K562 (cell line): ENCODE measurements around the gene PNKD. TPM values are rescaled to one million over a fixed set of nuclear protein-coding genes. Genes with fewer than 3 reads are reported as not detected.

Experiments used
- CBFA2T3 ChIP-seq: fragments of 450-650 bp; IDR thresholded peaks from 2 replicates; pipeline ENCODE4 v1.6.1; 2017
- CEBPG ChIP-seq, 3 experiments: fragments of 200-800 bp in 1 of 3; sonication (Bioruptor generic) in 1 of 3; sonication (generic) in 1 of 3; formaldehyde crosslinking in 1 of 3; IDR thresholded peaks in 2 of 3; conservative IDR thresholded peaks in 1 of 3; 2 replicates each; pipeline versions ENCODE4 v1.6.1 to v1.8.0; 2016 to 2022; ENCODE audit warnings: missing compliant biosample characterization in 2 of 3, missing genetic modification characterization in 2 of 3, mild to moderate bottlenecking in 1 of 3, missing genetic modification reagents in 1 of 3
- CTBP1 ChIP-seq: fragments of 450-650 bp; IDR thresholded peaks from 2 replicates; pipeline ENCODE4 v1.6.1; 2016; ENCODE audit warnings: borderline replicate concordance
- FOXP1 ChIP-seq: sonication (generic); formaldehyde crosslinking; IDR thresholded peaks from 2 replicates; pipeline ENCODE4 v1.8.0; 2022; ENCODE audit warnings: mild to moderate bottlenecking, missing genetic modification reagents
- HINFP ChIP-seq: fragments of 450-650 bp; conservative IDR thresholded peaks from 2 replicates; pipeline ENCODE4 v1.6.1; 2016; ENCODE audit warnings: missing genetic modification characterization, low read depth, mild to moderate bottlenecking, control low read depth, missing compliant biosample characterization
- LARP7 ChIP-seq: fragments of 450-650 bp; IDR thresholded peaks from 2 replicates; pipeline ENCODE4 v1.6.1; 2016
- MEIS2 ChIP-seq: fragments of 450-650 bp; IDR thresholded peaks from 2 replicates; pipeline ENCODE4 v1.6.1; 2014; ENCODE audit warnings: mild to moderate bottlenecking; ENCODE audit not compliant: partially characterized antibody
- MYC ChIP-seq, 2 experiments: fragments of 250-450 bp in 1 of 2; sonication (Bioruptor Pico) in 1 of 2; IDR thresholded peaks; 2 replicates each; pipeline versions ENCODE4 v1.5.1 to v1.6.1; 2012 to 2021; ENCODE audit warnings: low read depth in 2 of 2, borderline replicate concordance in 1 of 2, improper control_type of control experiment in 1 of 2, low read length in 1 of 2, mild to moderate bottlenecking in 1 of 2, moderate library complexity in 1 of 2
- RFX1 ChIP-seq: fragments of 450-650 bp; IDR thresholded peaks from 2 replicates; pipeline ENCODE4 v1.6.1; 2016; ENCODE audit warnings: mild to moderate bottlenecking, moderate library complexity
- SAFB ChIP-seq: fragments of 200-400 bp; formaldehyde crosslinking; IDR thresholded peaks from 2 replicates; pipeline ENCODE4 v1.6.1; 2017; ENCODE audit warnings: low read depth, low read length, borderline replicate concordance
- SIN3A ChIP-seq, 2 experiments: fragments of 150-350 bp in 1 of 2; IDR thresholded peaks; 2 replicates each; pipeline ENCODE4 v1.6.1; 2011 to 2016; ENCODE audit warnings: borderline replicate concordance in 2 of 2, low read depth in 2 of 2, low read length in 2 of 2, mild to moderate bottlenecking in 2 of 2, moderate library complexity in 2 of 2; ENCODE audit not compliant: control insufficient read depth in 1 of 2
- SLC30A9 ChIP-seq: fragments of 250-450 bp; sonication (Bioruptor Pico); IDR thresholded peaks from 2 replicates; pipeline ENCODE4 v1.8.0; 2022; ENCODE audit warnings: mild to moderate bottlenecking, moderate library complexity
- SMAD2 ChIP-seq: fragments of 150-350 bp; IDR thresholded peaks from 2 replicates; pipeline ENCODE4 v1.6.1; 2014; ENCODE audit warnings: low read depth, mild to moderate bottlenecking, low read length
- SRSF1 ChIP-seq: fragments of 200-400 bp; formaldehyde crosslinking; IDR thresholded peaks from 2 replicates; pipeline ENCODE4 v1.6.1; 2017; ENCODE audit warnings: mild to moderate bottlenecking, low read depth, low read length, moderate library complexity
- TCF3 ChIP-seq: sonication (generic); formaldehyde crosslinking; IDR thresholded peaks from 2 replicates; pipeline ENCODE4 v1.4.0; 2020; ENCODE audit warnings: mild to moderate bottlenecking, missing genetic modification reagents
- TEAD4 ChIP-seq, 2 experiments: sonication (generic) in 1 of 2; formaldehyde crosslinking in 1 of 2; IDR thresholded peaks; 2 replicates each; pipeline versions ENCODE4 v1.6.1 to v1.8.0; 2012 to 2022; ENCODE audit warnings: borderline replicate concordance in 1 of 2, inconsistent platforms in 1 of 2, low read length in 1 of 2, mild to moderate bottlenecking in 1 of 2, missing genetic modification reagents in 1 of 2
- U2AF1 ChIP-seq: fragments of 200-400 bp; formaldehyde crosslinking; optimal IDR thresholded peaks from 2 replicates; pipeline ENCODE3; 2017; ENCODE audit warnings: mild to moderate bottlenecking, low read depth, low read length, moderate library complexity
- ZKSCAN1 ChIP-seq: fragments of 150-350 bp; IDR thresholded peaks from 2 replicates; pipeline ENCODE4 v1.6.1; 2016; ENCODE audit warnings: low read depth, low read length
- ZNF121 ChIP-seq: sonication (generic); formaldehyde crosslinking; conservative IDR thresholded peaks from 2 replicates; pipeline ENCODE4 v1.8.0; 2022; ENCODE audit warnings: missing genetic modification reagents
- ZNF212 ChIP-seq: fragments of 450-650 bp; formaldehyde crosslinking; IDR thresholded peaks from 2 replicates; pipeline ENCODE4 v1.4.0; 2020; ENCODE audit warnings: mild to moderate bottlenecking
- ZNF311 ChIP-seq: fragments of 250-450 bp; sonication (Bioruptor Pico); IDR thresholded peaks from 2 replicates; pipeline ENCODE4 v1.4.0; 2020; ENCODE audit warnings: mild to moderate bottlenecking, moderate library complexity
- polyA plus RNA-seq, 8 experiments: library from polyadenylated mRNA; depleted of rRNA in 4 of 8; stranded (reverse) in 5 of 8; unstranded in 3 of 8; fragments of >200 nt; fragmentation: Nextera tagmentation in 2 of 8; fragmentation: Illumina TruSeq in 1 of 8; extraction: Ambion mirVana in 2 of 8; extraction: Trizol in 1 of 8; gene quantifications; 2 replicates each; pipeline versions ENCODE4 v1.2.1 to v1.2.3, GENCODE V29; 2011 to 2014; ENCODE audit warnings: inconsistent platforms in 1 of 8, missing spikeins in 1 of 8
- total RNA-seq, 7 experiments: library from RNA; depleted of rRNA in 6 of 7; stranded (reverse); fragments of >200 nt in 6 of 7; fragmentation: Illumina TruSeq in 2 of 7; extraction: Trizol in 2 of 7; gene quantifications; 2 replicates each; pipeline versions ENCODE4 v1.2.1 to v1.2.3, GENCODE V29; 2011 to 2021; ENCODE audit warnings: low replicate concordance in 1 of 7
- TF ChIP-seq, protein P1 (sequence below): fragments of 450-650 bp; IDR thresholded peaks from 2 replicates; pipeline ENCODE4 v1.6.1; 2018; ENCODE audit warnings: mild to moderate bottlenecking, low read depth; ENCODE audit not compliant: partially characterized antibody

PNKD gene
- total and polyA plus RNA-seq, 9 of the 15 experiments (the other 6 are each of a cell fraction or from before 2014, with no cell fraction given) = 26.0 to 105 (median 60.1) TPM

DNA sequence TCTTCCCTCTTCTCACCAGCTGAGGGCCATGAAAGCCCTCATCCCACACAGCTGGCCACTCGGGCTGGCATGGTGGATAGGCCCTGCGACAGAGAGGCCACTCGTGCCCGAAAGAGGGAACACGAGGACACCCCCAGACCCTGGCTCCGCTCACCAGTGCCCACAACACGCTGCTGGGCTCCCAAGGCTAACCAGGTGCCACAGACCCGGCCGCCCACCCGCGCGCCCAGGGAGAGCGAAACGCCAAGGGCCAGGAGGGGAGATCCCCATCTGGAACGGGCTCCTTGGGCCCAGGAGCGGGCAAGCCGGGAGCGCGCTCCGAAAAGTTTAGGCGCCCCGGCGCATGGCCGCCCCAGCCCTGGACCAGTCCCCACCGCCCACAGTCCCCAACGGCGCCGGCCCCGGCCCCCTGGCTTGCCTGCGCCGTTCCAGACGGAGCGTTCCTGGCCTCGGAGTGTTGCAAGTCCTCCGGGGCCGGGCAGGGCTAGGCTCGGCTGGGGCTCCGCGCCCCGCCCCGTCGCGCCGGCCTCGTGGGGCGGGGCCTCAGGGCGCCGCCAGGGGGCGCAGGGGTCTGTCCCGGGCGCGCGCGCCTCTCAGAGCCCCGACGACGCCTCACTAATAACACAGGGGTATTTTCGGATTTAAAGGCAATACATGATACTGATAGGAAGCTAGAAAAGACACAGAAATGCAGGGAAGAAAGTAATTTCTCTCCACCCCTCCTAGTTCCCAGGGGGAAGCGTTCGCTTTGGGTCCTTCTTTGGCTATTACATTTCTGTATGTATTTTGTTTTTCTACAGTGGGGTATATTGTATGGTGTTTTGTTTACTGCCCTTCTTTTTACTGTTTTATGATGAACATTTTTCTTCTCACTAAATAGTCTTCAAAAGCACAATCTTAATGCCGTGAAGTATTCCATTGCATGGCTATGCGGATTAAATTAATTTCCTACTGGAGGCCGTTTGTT is 22.0 kb downstream of the PNKD start, which contains the start of gene TMBIM1 (continued):
- TF ChIP-seq SRSF1 (no peak), SMAD2 (no peak), MEIS2 (no peak), ZNF212 (CRISPR knock-in tag) (no peak), HINFP (no peak), SLC30A9 (CRISPR knock-in tag) (no peak), SIN3A (IDR thresholded peaks at IDR 0.05; ENCODE audit: borderline replicate concordance in 2 of 2, control insufficient read depth in 1 of 2, low read depth in 2 of 2, low read length in 2 of 2) (peak in 1 of 2 experiments; percentile 76; a peak in 2 of 4 replicates), U2AF1 (no peak), ZNF121 (CRISPR knock-in tag) (no peak), CTBP1 (peak; percentile 57; the same call in 1 of the 2 replicates), TEAD4 (IDR thresholded peaks at IDR 0.05; ENCODE audit: low read length) (no peak), TEAD4 (CRISPR knock-in tag; IDR thresholded peaks at IDR 0.05; ENCODE audit: borderline replicate concordance) (no peak), FOXP1 (no peak), SAFB (no peak), ZKSCAN1 (no peak), ZNF311 (CRISPR knock-in tag) (no peak), TCF3 (CRISPR knock-in tag) (0 out of 2 replicates have a peak, but pooled peaks have one; percentile 14), CBFA2T3 (no peak), RFX1 (no peak), MYC (IDR thresholded peaks at IDR 0.05; ENCODE audit: low read depth, low read length) (peak; percentile 83), MYC (CRISPR knock-in tag; IDR thresholded peaks at IDR 0.05; ENCODE audit: borderline replicate concordance, low read depth) (no peak), LARP7 (no peak), CEBPG (CRISPR knock-in tag; IDR thresholded peaks at IDR 0.05) (peak; percentile 31; the same call in 1 of the 2 replicates), CEBPG (tag; conservative IDR thresholded peaks at IDR 0.05 in 1 of 2, IDR thresholded peaks at IDR 0.05 in 1 of 2) (peak in 1 of 2 experiments; percentile 52; a peak in 2 of 4 replicates)
- TF ChIP-seq, protein P1, sequence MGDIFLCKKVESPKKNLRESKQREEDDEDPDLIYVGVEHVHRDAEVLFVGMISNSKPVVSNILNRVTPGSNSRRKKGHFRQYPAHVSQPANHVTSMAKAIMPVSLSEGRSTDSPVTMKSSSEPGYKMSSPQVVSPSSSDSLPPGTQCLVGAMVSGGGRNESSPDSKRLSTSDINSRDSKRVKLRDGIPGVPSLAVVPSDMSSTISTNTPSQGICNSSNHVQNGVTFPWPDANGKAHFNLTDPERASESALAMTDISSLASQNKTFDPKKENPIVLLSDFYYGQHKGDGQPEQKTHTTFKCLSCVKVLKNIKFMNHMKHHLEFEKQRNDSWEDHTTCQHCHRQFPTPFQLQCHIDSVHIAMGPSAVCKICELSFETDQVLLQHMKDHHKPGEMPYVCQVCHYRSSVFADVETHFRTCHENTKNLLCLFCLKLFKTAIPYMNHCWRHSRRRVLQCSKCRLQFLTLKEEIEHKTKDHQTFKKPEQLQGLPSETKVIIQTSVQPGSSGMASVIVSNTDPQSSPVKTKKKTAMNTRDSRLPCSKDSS = no peak
